ENCODE data around the gene SYCP2.

The SYCP2 gene

DNA sequence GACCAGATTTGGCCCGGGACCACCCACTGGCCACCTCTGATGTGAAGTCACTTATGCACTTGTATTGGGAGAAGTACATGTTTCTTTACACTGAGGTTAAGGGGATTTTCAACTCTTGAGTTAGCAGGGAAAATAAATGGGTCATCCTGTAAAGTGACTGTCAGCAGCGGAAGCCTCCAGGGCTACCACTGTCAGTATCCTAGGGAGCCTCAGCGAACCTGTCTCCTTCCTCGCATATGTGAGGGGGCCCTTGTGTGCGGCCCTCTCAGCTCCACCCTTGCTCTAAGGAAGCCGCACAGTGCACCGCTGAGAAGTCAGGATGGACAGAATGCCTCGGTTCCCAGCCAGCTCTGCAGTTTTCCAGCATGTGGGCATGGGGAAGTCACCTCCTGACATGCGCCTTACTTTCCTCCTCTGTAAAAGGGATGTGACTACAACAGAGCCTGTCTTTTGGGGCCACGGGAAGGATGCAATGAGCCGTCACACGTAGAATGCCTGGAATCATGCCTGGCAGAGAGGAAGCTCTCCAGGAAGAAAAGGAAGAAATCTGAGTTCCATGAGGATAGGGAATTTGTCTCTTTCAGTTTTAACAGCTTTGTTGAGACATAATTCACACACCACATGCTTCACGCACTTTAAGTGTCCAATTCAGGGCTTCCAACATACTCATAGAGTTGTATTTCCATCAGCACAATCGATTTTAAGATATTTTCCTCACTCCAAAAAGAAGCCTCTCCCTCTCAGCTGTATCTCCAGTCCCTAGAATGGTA lies 115.4 kb downstream of the SYCP2 start:
- FAIRE-seq (no peak), DNase-seq (ENCODE audit: insufficient read length) (no peak)
- TF ChIP-seq TAF1 (IDR thresholded peaks at IDR 0.05; ENCODE audit: borderline replicate concordance, low read depth, low read length), result no peak
- no peak for TF ChIP-seq POLR2AphosphoS5 (IDR thresholded peaks at IDR 0.05; ENCODE audit: low read depth, low read length)
- no peak for TF ChIP-seq POLR2A (IDR thresholded peaks at IDR 0.05; ENCODE audit: low read depth, low read length)

- FAIRE-seq (no peak), DNase-seq (ENCODE audit: insufficient read length) (no peak)
- no peak for TF ChIP-seq POLR2AphosphoS5 (IDR thresholded peaks at IDR 0.05; ENCODE audit: low read depth, low read length)
- TF ChIP-seq TAF1 (IDR thresholded peaks at IDR 0.05; ENCODE audit: borderline replicate concordance, low read depth, low read length), result no peak
- TF ChIP-seq POLR2A (IDR thresholded peaks at IDR 0.05; ENCODE audit: low read depth, low read length), result no peak
Measured at GRCh38 chr20:59817406-59817805, 116.0 kb downstream of the SYCP2 start.

DNA sequence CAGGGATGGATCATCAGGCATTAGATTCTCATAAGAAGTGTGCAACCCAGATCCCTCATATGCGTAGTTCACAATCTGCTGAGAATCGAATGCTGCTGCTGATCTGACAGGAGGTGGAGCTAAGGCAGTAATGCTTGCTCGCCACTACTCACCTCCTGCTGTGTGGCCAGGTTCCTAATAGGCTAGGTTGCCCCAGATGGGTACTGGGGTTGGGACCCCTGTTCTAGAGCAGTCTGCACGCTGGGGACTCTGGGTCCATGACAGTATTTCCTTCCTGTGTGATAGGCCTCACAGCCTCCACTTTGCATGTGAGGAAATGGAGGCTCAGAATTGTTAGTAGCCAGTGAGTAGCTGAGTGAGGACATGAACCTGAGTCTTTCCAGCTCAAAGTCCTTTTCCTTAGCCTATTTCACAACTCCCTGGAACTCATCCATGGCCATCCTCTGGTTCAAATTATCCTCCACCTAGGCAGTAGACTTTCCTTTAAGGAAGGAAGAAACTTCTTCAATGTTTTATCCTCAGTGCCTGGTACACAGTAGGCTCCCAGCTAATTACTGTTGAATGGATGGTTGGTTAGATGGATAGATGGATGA lies 117.2 kb downstream of the SYCP2 start:
- FAIRE-seq (no peak), DNase-seq (ENCODE audit: insufficient read length) (no peak)
- TF ChIP-seq TAF1 (IDR thresholded peaks at IDR 0.05; ENCODE audit: borderline replicate concordance, low read depth, low read length), result no peak
- TF ChIP-seq POLR2A (IDR thresholded peaks at IDR 0.05; ENCODE audit: low read depth, low read length), result no peak
- TF ChIP-seq POLR2AphosphoS5 (IDR thresholded peaks at IDR 0.05; ENCODE audit: low read depth, low read length), result no peak

DNA sequence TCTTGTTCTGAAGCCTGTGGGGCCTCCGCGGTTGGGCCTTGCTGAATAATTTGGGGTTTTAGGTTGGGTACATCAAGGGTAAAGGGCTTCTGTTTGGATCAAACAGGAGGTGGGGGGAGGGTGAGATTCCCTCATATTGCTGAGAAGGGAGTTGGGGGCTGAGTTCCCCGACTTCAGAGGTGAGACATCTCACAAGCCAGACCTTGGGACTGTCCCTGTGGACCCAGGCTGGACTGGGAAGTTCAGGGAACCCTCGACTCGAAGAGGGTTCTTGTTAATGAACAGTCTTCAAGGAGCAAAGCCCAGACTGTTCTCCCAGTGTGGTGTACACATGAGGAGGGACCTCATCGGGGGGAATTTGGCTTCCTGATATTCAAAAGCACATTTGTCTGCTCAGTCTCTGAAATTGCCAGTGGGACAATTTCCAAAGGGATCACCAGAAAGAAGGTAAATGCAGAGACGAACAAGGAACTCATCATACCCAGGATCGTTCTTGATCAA lies 118.5 kb downstream of the SYCP2 start:
- no peak for TF ChIP-seq TAF1 (IDR thresholded peaks at IDR 0.05; ENCODE audit: borderline replicate concordance, low read depth, low read length)
- no peak for TF ChIP-seq POLR2AphosphoS5 (IDR thresholded peaks at IDR 0.05; ENCODE audit: low read depth, low read length)
- TF ChIP-seq POLR2A (IDR thresholded peaks at IDR 0.05; ENCODE audit: low read depth, low read length), result no peak
- no peak for DNase-seq (ENCODE audit: insufficient read length)
- FAIRE-seq, result no peak

- DNase-seq (ENCODE audit: insufficient read length) (no peak), FAIRE-seq (no peak)
- no peak for TF ChIP-seq POLR2AphosphoS5 (IDR thresholded peaks at IDR 0.05; ENCODE audit: low read depth, low read length)
Measured at GRCh38 chr20:59813948-59814839, 119.2 kb downstream of the SYCP2 start.

All from GM12892 (cell line).